ENCODE results near the gene RYR1. TPM values are rescaled to one million over a fixed set of nuclear protein-coding genes. Genes with fewer than 3 reads are reported as not detected.

Gene RYR1
- 1.5 TPM for polyA plus RNA-seq (2013, experiment 1 of 2)
- 0.96 TPM for polyA plus RNA-seq (2013, experiment 2 of 2)

- Histone ChIP-seq H3K36me3 (ENCODE audit: control insufficient read depth, insufficient read depth, low read length) (no peaks in the 10 kb centered on the region), H3K9me3 (ENCODE audit: control insufficient read depth, low read length) (no peaks in the 10 kb centered on the region), H3K4me3 (ENCODE audit: extremely low read depth, insufficient read depth, low read length, poor library complexity, severe bottlenecking) (no peak within 1 kb of the TSS), H3K27ac (ENCODE audit: low read depth, low read length, severe bottlenecking) (no peak within 1 kb of the TSS), H3K4me1 (ENCODE audit: control insufficient read depth, insufficient read depth, low read length, poor library complexity, severe bottlenecking) (peaks cover 5% of the 10 kb centered on the region)
- 25 to 38% methylated on average over 8 to 10 of the region's 20 CpGs for WGBS, 2 experiments (ENCODE audit: insufficient coverage in 2 of 2)
Observed at GRCh38 chr19:38433268-38433733, at the start of gene RYR1. TSS of gene RYR1 (plus strand) at chr19:38433691. CDS start at chr19:38433830, 139 bp downstream.

DNA sequence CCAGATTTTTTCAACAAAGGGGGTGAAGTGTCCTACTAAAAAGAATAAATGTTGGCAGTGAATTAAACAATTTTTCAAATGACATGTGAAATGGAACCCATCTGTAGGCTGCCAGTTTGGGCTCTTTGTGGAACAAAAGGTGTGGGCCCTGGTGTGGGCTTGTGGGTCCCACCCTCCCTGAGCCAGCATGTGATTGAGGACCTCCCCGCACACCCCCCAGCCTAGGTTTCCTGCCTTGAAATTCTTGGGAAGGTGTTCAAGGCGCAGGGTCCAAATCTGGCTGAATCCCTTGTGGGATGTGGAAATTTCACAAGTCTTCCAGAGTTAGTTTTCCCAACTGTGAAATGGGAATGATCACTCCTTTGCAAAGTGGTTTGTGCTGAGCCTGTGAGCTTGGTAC lies 49.7 kb upstream of the RYR1 start:
- H3K9me3 ChIP-seq (ENCODE audit: control insufficient read depth, low read length) = no peaks in the 10 kb centered on the region
- H3K4me1 ChIP-seq (ENCODE audit: control insufficient read depth, insufficient read depth, low read length, poor library complexity, severe bottlenecking) = peaks cover 4% of the 10 kb centered on the region
- no peak overlapping the region for H3K4me3 ChIP-seq (ENCODE audit: extremely low read depth, insufficient read depth, low read length, poor library complexity, severe bottlenecking)
- peaks cover 67% of the 10 kb centered on the region for H3K36me3 ChIP-seq (ENCODE audit: control insufficient read depth, insufficient read depth, low read length)
- 100% methylated on average over 2 of the region's 2 CpGs for WGBS, 2 experiments (ENCODE audit: insufficient coverage in 2 of 2)
- no peak overlapping the region for H3K27ac ChIP-seq (ENCODE audit: low read depth, low read length, severe bottlenecking)

DNA sequence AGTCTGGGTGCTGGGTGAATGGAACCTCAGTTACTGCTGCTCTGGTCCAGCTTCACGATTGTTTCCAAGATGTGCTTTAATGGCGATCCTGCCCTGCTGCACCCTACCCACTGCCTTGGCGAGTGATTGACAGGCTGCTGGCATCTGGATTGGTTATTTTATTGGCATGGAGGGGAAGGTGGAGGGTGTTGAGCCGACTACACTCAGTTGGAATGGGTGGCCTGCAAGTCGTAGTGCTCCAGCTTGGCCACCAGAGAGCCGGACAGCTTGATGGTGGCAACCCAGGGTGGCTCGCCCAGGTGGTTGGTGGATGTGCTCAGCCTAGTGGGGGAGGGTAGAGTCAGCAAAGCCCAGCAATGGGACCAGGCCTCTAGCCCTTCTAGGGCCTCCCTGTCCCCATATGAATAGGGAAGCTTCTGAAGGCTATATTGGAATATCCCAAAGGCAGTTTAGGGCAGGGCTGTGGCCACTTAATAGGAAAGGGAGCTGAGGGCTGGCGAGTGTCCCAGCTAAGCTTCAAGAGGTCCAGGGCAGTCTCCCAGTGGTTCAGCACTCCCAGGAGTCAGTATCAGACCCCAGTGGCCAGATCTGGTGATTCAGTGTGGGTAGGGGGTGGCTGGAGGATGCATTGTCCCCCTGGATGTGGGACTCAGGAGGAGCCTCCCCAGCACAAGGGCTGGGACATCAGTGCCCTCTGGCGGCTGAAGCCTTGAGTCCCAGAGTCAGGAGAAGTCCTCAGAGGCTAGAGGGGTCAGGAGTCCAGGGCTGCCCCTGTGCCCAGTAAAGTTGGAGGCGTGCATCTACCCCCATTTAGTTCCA lies 49.1 kb upstream of the RYR1 start:
- H3K27ac ChIP-seq (ENCODE audit: low read depth, low read length, severe bottlenecking) = no peak overlapping the region
- peaks cover 4% of the 10 kb centered on the region for H3K4me1 ChIP-seq (ENCODE audit: control insufficient read depth, insufficient read depth, low read length, poor library complexity, severe bottlenecking)
- H3K9me3 ChIP-seq (ENCODE audit: control insufficient read depth, low read length) = no peaks in the 10 kb centered on the region
- no peak overlapping the region for H3K4me3 ChIP-seq (ENCODE audit: extremely low read depth, insufficient read depth, low read length, poor library complexity, severe bottlenecking)
- H3K36me3 ChIP-seq (ENCODE audit: control insufficient read depth, insufficient read depth, low read length) = peaks cover 60% of the 10 kb centered on the region
- WGBS, 2 experiments (ENCODE audit: insufficient coverage in 2 of 2) = 78 to 87% methylated on average over 7 to 8 of the region's 10 CpGs

- H3K9me3 ChIP-seq (ENCODE audit: control insufficient read depth, low read length) = no peaks in the 10 kb centered on the region
- H3K4me1 ChIP-seq (ENCODE audit: control insufficient read depth, insufficient read depth, low read length, poor library complexity, severe bottlenecking) = peaks cover 5% of the 10 kb centered on the region
- peaks cover 52% of the 10 kb centered on the region for H3K36me3 ChIP-seq (ENCODE audit: control insufficient read depth, insufficient read depth, low read length)
- no peak overlapping the region for H3K27ac ChIP-seq (ENCODE audit: low read depth, low read length, severe bottlenecking)
- no peak overlapping the region for H3K4me3 ChIP-seq (ENCODE audit: extremely low read depth, insufficient read depth, low read length, poor library complexity, severe bottlenecking)
- 97% methylated on average over 31 of the region's 40 CpGs for WGBS, 2 experiments (ENCODE audit: insufficient coverage in 2 of 2)
Observed at GRCh38 chr19:38385057-38385803, 48.3 kb upstream of the RYR1 start.

DNA sequence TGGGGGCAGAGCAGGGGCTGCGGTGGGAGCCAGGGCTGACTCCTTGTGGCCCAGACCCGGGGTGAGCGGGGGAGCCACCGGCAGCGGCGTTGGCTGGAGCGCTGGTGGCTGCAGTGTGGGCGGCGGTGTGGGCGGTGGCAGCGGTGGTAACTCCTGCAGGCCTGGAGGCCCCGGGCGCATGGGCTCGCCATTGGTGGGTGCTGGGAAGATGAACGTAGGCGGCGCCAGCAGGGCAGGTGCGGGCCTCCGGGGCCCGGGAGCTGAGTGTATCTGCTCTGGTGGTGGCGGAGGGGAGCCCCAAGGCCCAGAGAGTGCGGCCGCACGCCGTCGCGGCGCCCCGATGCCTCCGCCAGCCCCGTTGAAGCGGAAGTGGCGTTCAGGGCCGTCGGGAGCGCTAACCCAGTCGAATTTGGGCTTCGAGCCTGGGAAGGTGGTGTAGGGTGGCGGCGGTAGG lies 47.7 kb upstream of the RYR1 start:
- no peak overlapping the region for H3K27ac ChIP-seq (ENCODE audit: low read depth, low read length, severe bottlenecking)
- H3K9me3 ChIP-seq (ENCODE audit: control insufficient read depth, low read length) = no peaks in the 10 kb centered on the region
- peaks cover 11% of the 10 kb centered on the region for H3K4me1 ChIP-seq (ENCODE audit: control insufficient read depth, insufficient read depth, low read length, poor library complexity, severe bottlenecking)
- peaks cover 46% of the 10 kb centered on the region for H3K36me3 ChIP-seq (ENCODE audit: control insufficient read depth, insufficient read depth, low read length)
- WGBS, 2 experiments (ENCODE audit: insufficient coverage in 2 of 2) = 96 to 97% methylated on average over 35 to 38 of the region's 40 CpGs
- H3K4me3 ChIP-seq (ENCODE audit: extremely low read depth, insufficient read depth, low read length, poor library complexity, severe bottlenecking) = no peak overlapping the region

- Histone ChIP-seq H3K4me3 (ENCODE audit: extremely low read depth, insufficient read depth, low read length, poor library complexity, severe bottlenecking) (no peak overlapping the region), H3K9me3 (ENCODE audit: control insufficient read depth, low read length) (no peaks in the 10 kb centered on the region), H3K4me1 (ENCODE audit: control insufficient read depth, insufficient read depth, low read length, poor library complexity, severe bottlenecking) (peaks cover 13% of the 10 kb centered on the region), H3K27ac (ENCODE audit: low read depth, low read length, severe bottlenecking) (no peak overlapping the region), H3K36me3 (ENCODE audit: control insufficient read depth, insufficient read depth, low read length) (peaks cover 43% of the 10 kb centered on the region)
- 79 to 83% methylated on average over 55 to 58 of the region's 61 CpGs for WGBS, 2 experiments (ENCODE audit: insufficient coverage in 2 of 2)
Observed at GRCh38 chr19:38386300-38386970, 47.1 kb upstream of the RYR1 start.

DNA sequence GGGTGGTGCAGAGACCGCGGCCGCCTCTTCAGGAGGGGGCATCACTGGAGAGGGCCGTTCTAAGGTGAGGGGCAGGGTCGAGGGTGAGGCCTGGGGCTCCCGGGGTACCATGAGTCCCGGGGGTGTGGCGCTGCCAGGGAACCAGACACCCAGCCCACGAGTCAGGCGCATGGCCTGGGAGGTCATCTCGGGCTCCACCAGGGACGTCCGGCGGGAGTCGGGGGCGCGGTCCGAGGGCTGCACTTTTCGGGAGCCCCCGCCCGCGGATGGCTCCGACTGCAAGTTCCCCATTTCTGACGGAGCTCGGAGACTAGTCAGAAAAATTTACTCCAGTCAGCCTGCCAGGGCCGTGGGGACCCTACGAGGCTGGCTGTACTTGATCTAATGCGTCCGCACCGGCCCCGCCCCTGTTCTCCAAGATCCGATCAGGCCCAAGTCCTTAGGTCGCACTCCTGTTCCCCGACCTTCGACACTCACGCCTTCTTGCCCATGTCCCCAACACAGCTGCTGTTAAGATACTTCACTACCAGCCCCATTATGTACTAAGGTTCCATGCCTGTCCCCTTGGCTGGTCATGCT lies 46.4 kb upstream of the RYR1 start:
- Histone ChIP-seq H3K27ac (ENCODE audit: low read depth, low read length, severe bottlenecking) (peak overlapping the region; percentile 61), H3K4me3 (ENCODE audit: extremely low read depth, insufficient read depth, low read length, poor library complexity, severe bottlenecking) (peak overlapping the region; percentile 40), H3K36me3 (ENCODE audit: control insufficient read depth, insufficient read depth, low read length) (peaks cover 41% of the 10 kb centered on the region), H3K4me1 (ENCODE audit: control insufficient read depth, insufficient read depth, low read length, poor library complexity, severe bottlenecking) (peaks cover 15% of the 10 kb centered on the region), H3K9me3 (ENCODE audit: control insufficient read depth, low read length) (no peaks in the 10 kb centered on the region)
- WGBS, 2 experiments (ENCODE audit: insufficient coverage in 2 of 2) = 68 to 74% methylated on average over 33 to 34 of the region's 36 CpGs

DNA sequence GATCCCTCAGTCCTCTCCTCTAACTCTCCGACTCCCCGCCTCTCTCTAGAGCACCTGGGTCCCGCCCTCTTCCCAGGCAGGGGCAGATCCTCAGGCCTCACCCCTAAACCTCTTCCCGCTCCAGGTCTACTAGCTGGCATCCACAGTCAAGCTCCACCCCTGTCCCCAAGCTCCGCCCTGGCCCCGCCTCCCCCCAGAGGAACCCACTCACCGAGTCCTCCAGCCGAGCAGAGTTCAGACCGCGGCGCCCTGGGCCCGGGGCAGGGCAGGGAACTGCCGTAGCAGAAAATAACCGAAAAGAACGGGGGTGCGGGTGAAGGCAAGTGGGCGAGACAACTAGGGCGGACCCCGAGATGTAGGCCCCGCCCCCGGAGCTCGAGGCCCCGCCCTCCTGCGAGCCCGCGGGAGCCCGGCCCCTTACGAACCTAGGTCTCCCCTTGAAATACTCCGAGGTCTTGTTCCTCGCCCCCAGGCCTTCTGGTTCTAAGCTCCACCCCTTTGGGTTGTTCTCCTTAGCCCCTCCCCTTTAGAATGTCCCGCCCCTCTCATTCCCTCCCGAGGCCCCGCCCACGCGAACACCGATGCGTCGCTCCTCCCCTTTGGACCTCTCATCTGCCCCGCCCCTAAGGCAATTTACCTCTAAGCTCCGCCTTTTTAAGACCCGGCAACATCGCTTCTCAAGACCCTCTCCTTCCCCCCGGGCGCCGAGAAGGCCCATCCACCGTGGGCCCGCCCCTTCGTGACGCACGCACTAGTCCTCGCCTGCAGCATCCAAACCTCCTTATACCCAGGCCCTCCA lies 45.7 kb upstream of the RYR1 start, which contains the start of gene GGN:
Gene GGN (minus strand): TSS at position 485 of the 799 bp plus-strand sequence. CDS start 773 bp downstream, outside the sequence.
- H3K4me3 ChIP-seq (ENCODE audit: extremely low read depth, insufficient read depth, low read length, poor library complexity, severe bottlenecking) = peak within 1 kb of the TSS; percentile 68
- H3K9me3 ChIP-seq (ENCODE audit: control insufficient read depth, low read length) = no peaks in the 10 kb centered on the region
- H3K27ac ChIP-seq (ENCODE audit: low read depth, low read length, severe bottlenecking) = peak within 1 kb of the TSS; percentile 86
- H3K36me3 ChIP-seq (ENCODE audit: control insufficient read depth, insufficient read depth, low read length) = peaks cover 41% of the 10 kb centered on the region
- 2 to 4% methylated on average over 38 to 49 of the region's 51 CpGs for WGBS, 2 experiments (ENCODE audit: insufficient coverage in 2 of 2)
- peaks cover 19% of the 10 kb centered on the region for H3K4me1 ChIP-seq (ENCODE audit: control insufficient read depth, insufficient read depth, low read length, poor library complexity, severe bottlenecking)

GRCh38 chr19:38388349-38389100 lies 45.0 kb upstream of the RYR1 start, which contains the start of gene SPRED3:
TSS of gene SPRED3 (plus strand) at chr19:38388697. CDS start at chr19:38390303, 1,606 bp downstream.
- peak within 1 kb of the TSS; percentile 86 for H3K27ac ChIP-seq (ENCODE audit: low read depth, low read length, severe bottlenecking)
- H3K4me1 ChIP-seq (ENCODE audit: control insufficient read depth, insufficient read depth, low read length, poor library complexity, severe bottlenecking) = peaks cover 19% of the 10 kb centered on the region
- WGBS, 2 experiments (ENCODE audit: insufficient coverage in 2 of 2) = 0% methylated on average over 21 of the region's 46 CpGs
- H3K4me3 ChIP-seq (ENCODE audit: extremely low read depth, insufficient read depth, low read length, poor library complexity, severe bottlenecking) = peak within 1 kb of the TSS; percentile 68
- peaks cover 41% of the 10 kb centered on the region for H3K36me3 ChIP-seq (ENCODE audit: control insufficient read depth, insufficient read depth, low read length)
- H3K9me3 ChIP-seq (ENCODE audit: control insufficient read depth, low read length) = no peaks in the 10 kb centered on the region

Measured in mesodermal cell (in vitro differentiated cells).